T47D (cell line): ENCODE data around the gene IMPACT.

Experiments
- DNase-seq, 2 experiments: peaks; one replicate each; pipeline versions ENCODE4 v3.0.0 to v3.0.0-alpha.2; 2011 to 2012; ENCODE audit warnings: low read depth in 1 of 2, low spot score in 1 of 2
- JUND ChIP-seq: IDR thresholded peaks from 2 replicates; pipeline ENCODE4 v1.6.1; 2012; ENCODE audit warnings: low read depth
- in situ Hi-C: cut with HindIII; loops from 2 replicates; pipeline ENCODE4 v1.10.0; 2016; ENCODE audit warnings: low sequenced_read_pairs, low pct_unique_long_range_greater_than_20kb

IMPACT gene

DNA sequence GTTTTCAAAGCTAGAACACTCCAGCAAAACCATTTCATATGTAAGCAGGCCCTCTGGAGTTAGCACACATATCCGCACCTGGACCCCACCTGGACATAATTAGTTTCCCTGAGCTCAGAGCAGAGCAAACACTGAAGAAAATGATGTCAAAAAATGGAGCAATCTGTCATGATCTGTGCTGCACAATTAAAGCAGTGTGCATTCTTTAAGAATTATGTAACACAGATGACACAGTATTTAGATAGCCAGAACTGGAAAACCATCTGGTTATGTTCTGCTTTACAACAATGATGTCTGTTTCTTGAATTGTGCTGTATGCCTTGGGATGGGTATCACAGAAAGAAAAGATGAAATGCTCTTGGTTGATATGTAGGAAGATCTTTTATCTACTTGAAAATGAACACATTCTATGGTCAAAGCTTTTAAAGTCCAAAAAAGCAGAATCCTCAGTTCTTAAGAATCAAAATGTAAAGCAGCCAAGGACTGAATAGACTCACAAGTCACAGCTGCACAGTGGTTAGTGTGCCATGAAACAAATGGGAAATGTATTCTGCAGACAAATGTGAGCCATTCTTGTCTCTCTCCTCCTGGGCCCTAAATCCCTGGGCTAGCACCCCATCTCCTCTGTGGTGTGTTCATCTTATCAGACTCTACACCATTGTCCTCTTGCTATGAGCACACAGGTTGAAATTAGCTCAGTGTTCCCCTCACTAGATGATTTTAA lies 70.7 kb downstream of the IMPACT start:
- DNase-seq, result no peak
- no peak for TF ChIP-seq JUND
- in situ Hi-C loops, result no loop called here

DNA sequence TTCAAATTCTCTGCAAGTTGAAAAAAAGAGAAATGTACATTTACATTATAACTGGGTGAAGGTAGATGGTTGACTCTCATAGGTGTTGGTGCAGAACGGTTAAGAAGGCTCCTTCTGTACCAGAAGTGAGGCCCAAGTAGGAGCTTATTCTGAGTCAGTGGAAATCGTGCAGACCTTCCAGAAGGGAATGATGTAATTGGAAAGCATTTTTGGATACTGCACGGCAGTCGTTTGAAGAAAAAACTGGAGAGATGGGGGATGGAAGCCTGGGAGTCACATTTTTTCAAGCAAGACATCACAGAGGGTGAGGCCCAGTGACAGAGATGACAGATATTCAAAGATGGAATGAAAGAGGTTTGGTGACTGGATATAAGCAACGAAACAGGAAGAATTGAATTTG lies 73.3 kb downstream of the IMPACT start:
- no peak for TF ChIP-seq JUND
- in situ Hi-C loops, result no loop called here
- DNase-seq, result no peak

DNA sequence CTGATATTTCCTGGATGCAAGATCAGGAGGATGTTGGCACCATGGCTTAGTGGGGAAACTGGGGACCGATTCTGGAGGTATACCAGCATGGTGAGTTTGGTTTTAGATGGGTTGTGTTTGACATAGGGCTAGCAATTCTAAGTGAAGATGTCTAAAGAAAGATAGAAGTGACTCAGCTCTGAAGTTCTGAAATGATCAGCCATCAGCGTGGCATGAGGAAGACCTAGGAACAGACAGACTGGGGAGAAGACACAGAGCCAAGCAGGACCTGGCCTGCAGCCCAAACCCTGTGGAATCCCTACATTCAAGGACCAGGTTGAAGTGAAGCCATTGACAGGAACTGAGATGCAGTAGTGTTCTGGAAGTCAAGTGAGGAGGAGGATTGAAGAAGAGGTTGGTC lies 73.7 kb downstream of the IMPACT start:
- no peak for TF ChIP-seq JUND
- in situ Hi-C loops, result no loop called here
- no peak for DNase-seq

GRCh38 chr18:24500766-24501165 lies 74.3 kb downstream of the IMPACT start:
- no peak for TF ChIP-seq JUND
- no peak for DNase-seq
- in situ Hi-C loops, result no loop called here

GRCh38 chr18:24502667-24503523 lies 76.4 kb downstream of the IMPACT start:
- DNase-seq, result peak in 1 of 2 experiments; percentile 83
- TF ChIP-seq JUND, result no peak
- in situ Hi-C loops, result no loop called here
